ENCODE data around the gene PEX10. TPM values are rescaled to one million over a fixed set of nuclear protein-coding genes. Genes with fewer than 3 reads are reported as not detected.

The PEX10 gene
- total RNA-seq, 2 donors from 2014 or later = 16.2 to 17.4 TPM

GRCh38 chr1:2368053-2368744 lies 44.2 kb downstream of the PEX10 start:
- Histone ChIP-seq H3K4me3 (no peak overlapping the region), H3K27ac (no peak overlapping the region), H3K27me3 (no peaks in the 10 kb centered on the region), H3K4me1 (no peaks in the 10 kb centered on the region), H3K36me3 (no peaks in the 10 kb centered on the region), H3K9me3 (no peaks in the 10 kb centered on the region)
- DNase-seq (ENCODE audit: low spot score) = no peak
- TF ChIP-seq CTCF (IDR thresholded peaks at IDR 0.05) = no peak

- no peak for TF ChIP-seq CTCF (IDR thresholded peaks at IDR 0.05)
Observed at GRCh38 chr1:2363847-2364513, 48.4 kb downstream of the PEX10 start.

GRCh38 chr1:2360588-2361364 lies 51.6 kb downstream of the PEX10 start:
- no peaks in the 10 kb centered on the region for H3K27me3 ChIP-seq
- H3K4me1 ChIP-seq = no peaks in the 10 kb centered on the region
- TF ChIP-seq CTCF (IDR thresholded peaks at IDR 0.05) = no peak
- DNase-seq (ENCODE audit: low spot score) = no peak
- H3K4me3 ChIP-seq = no peak overlapping the region
- no peak overlapping the region for H3K27ac ChIP-seq
- H3K9me3 ChIP-seq = no peaks in the 10 kb centered on the region
- no peaks in the 10 kb centered on the region for H3K36me3 ChIP-seq

More at GRCh38 chr1:2363847-2364513, 48.4 kb downstream of the PEX10 start:
- Histone ChIP-seq H3K27ac (no peak overlapping the region), H3K36me3 (no peaks in the 10 kb centered on the region), H3K9me3 (no peaks in the 10 kb centered on the region), H3K4me1 (no peaks in the 10 kb centered on the region), H3K4me3 (no peak overlapping the region), H3K27me3 (no peaks in the 10 kb centered on the region)
- no peak for DNase-seq (ENCODE audit: low spot score)

- Histone ChIP-seq H3K9me3 (no peaks in the 10 kb centered on the region), H3K36me3 (no peaks in the 10 kb centered on the region), H3K27ac (no peak overlapping the region), H3K4me3 (no peak overlapping the region), H3K4me1 (no peaks in the 10 kb centered on the region), H3K27me3 (no peaks in the 10 kb centered on the region)
- TF ChIP-seq CTCF (IDR thresholded peaks at IDR 0.05) = no peak
- no peak for DNase-seq (ENCODE audit: low spot score)
Observed at GRCh38 chr1:2358651-2359640, 53.4 kb downstream of the PEX10 start.

GRCh38 chr1:2358072-2358471 lies 54.3 kb downstream of the PEX10 start:
- Histone ChIP-seq H3K27me3 (no peaks in the 10 kb centered on the region), H3K4me3 (no peak overlapping the region), H3K4me1 (peaks cover 0 to 6% of the 10 kb centered on the region in 2 donors), H3K36me3 (no peaks in the 10 kb centered on the region), H3K27ac (no peak overlapping the region), H3K9me3 (no peaks in the 10 kb centered on the region)
- no peak for DNase-seq (ENCODE audit: low spot score)
- no peak for TF ChIP-seq CTCF (IDR thresholded peaks at IDR 0.05)

All from right atrium auricular region (tissue), 2 donors.